Astrocyte (in vitro differentiated cells and primary cell): ENCODE data around the gene IBA57. TPM values are rescaled to one million over a fixed set of nuclear protein-coding genes. Genes with fewer than 3 reads are reported as not detected.
"Not testable (repeated sequence)": the region's sequence is repeated elsewhere in the genome, so short reads cannot be mapped to it uniquely, and the experiment has no call there.

Experiments used
- DNase-seq: peaks from one replicate; pipeline ENCODE4 v3.0.0-alpha.2; 2010; ENCODE audit warnings: low read depth
- FAIRE-seq: peaks from 2 replicates; lab custom pipeline; 2011; peaks lifted over from hg19 to GRCh38; lab: Jason Lieb, UNC
- H2AFZ ChIP-seq: 2 replicates; pipeline ENCODE4 v1.6.0; 2012; ENCODE audit warnings: low read depth, low read length, inconsistent platforms
- H3K27ac ChIP-seq: 2 replicates; pipeline ENCODE4 v1.5.1; 2011; ENCODE audit warnings: low read depth, low read length, inconsistent platforms
- H3K27me3 ChIP-seq: 2 replicates; pipeline ENCODE4 v1.6.0; 2011; ENCODE audit warnings: low read length, inconsistent platforms; ENCODE audit not compliant: insufficient read depth
- H3K36me3 ChIP-seq: 2 replicates; pipeline ENCODE4 v1.5.1; 2011; ENCODE audit warnings: low read length, inconsistent platforms; ENCODE audit not compliant: insufficient read depth
- H3K4me1 ChIP-seq: 2 replicates; pipeline ENCODE4 v1.5.1; 2011; ENCODE audit warnings: low read length, inconsistent platforms; ENCODE audit not compliant: insufficient read depth
- H3K4me2 ChIP-seq: 2 replicates; pipeline ENCODE4 v1.6.0; 2012; ENCODE audit warnings: low read length, inconsistent platforms
- H3K4me3 ChIP-seq: 2 replicates; pipeline ENCODE4 v1.5.1; 2011; ENCODE audit warnings: low read depth, mild to moderate bottlenecking, low read length, inconsistent platforms; ENCODE audit not compliant: insufficient read depth
- H3K79me2 ChIP-seq: 2 replicates; pipeline ENCODE4 v1.6.0; 2012; ENCODE audit warnings: mild to moderate bottlenecking, low read length, inconsistent platforms; ENCODE audit not compliant: insufficient read depth
- H3K9ac ChIP-seq: 2 replicates; pipeline ENCODE4 v1.6.0; 2012; ENCODE audit warnings: mild to moderate bottlenecking, low read length, inconsistent platforms
- H3K9me3 ChIP-seq: 2 replicates; pipeline ENCODE4 v1.5.1; 2012; ENCODE audit warnings: low read depth, mild to moderate bottlenecking, low read length, inconsistent platforms; ENCODE audit not compliant: insufficient read depth
- H4K20me1 ChIP-seq: 2 replicates; pipeline ENCODE4 v1.6.0; 2012; ENCODE audit warnings: low read length, inconsistent platforms; ENCODE audit not compliant: insufficient read depth
- H3K27ac Mint-ChIP-seq: one replicate; pipeline ENCODE4 v1.8.0; 2021; ENCODE audit warnings: mild to moderate bottlenecking, mixed read lengths; ENCODE audit not compliant: unreplicated experiment
- H3K27me3 Mint-ChIP-seq: one replicate; pipeline ENCODE4 v1.8.0; 2021; ENCODE audit warnings: low read depth, mixed read lengths; ENCODE audit not compliant: unreplicated experiment
- H3K36me3 Mint-ChIP-seq: one replicate; pipeline ENCODE4 v1.8.0; 2021; ENCODE audit warnings: low read depth, mixed read lengths; ENCODE audit not compliant: unreplicated experiment
- H3K4me1 Mint-ChIP-seq: one replicate; pipeline ENCODE4 v1.8.0; 2021; ENCODE audit warnings: low read depth, mixed read lengths; ENCODE audit not compliant: unreplicated experiment
- H3K4me3 Mint-ChIP-seq: one replicate; pipeline ENCODE4 v1.8.0; 2021; ENCODE audit warnings: mild to moderate bottlenecking, moderate library complexity, mixed read lengths; ENCODE audit not compliant: unreplicated experiment
- H3K9me3 Mint-ChIP-seq: one replicate; pipeline ENCODE4 v1.8.0; 2021; ENCODE audit warnings: mild to moderate bottlenecking, mixed read lengths; ENCODE audit not compliant: unreplicated experiment
- CTCF ChIP-seq: IDR thresholded peaks from 2 replicates; pipeline ENCODE4 v1.5.1; 2011; ENCODE audit warnings: low read depth, mild to moderate bottlenecking, inconsistent platforms, low read length, moderate library complexity; ENCODE audit not compliant: insufficient read depth
- EZH2 ChIP-seq: IDR thresholded peaks from 2 replicates; pipeline ENCODE4 v1.6.1; 2012; ENCODE audit warnings: mild to moderate bottlenecking, low read length, inconsistent platforms; ENCODE audit not compliant: insufficient read depth
- total RNA-seq: library from RNA; stranded (reverse); gene quantifications from 2 replicates; pipeline ENCODE4 v1.2.1, GENCODE V29; 2021

Gene IBA57
- total RNA-seq, 1 donor from 2014 or later: 4.9 TPM

GRCh38 chr1:228172591-228173527, 7.3 kb downstream of the IBA57 start:
- no peak overlapping the region for H2AFZ ChIP-seq
- H3K9ac ChIP-seq: no peak overlapping the region
- peaks cover 25% of the 10 kb centered on the region for H4K20me1 ChIP-seq
- FAIRE-seq (no peak), DNase-seq (no peak)
- H3K27me3 ChIP-seq: no peaks in the 10 kb centered on the region
- H3K4me2 ChIP-seq: no peak overlapping the region
- no peaks in the 10 kb centered on the region for H3K9me3 ChIP-seq
- H3K4me1 ChIP-seq: no peaks in the 10 kb centered on the region
- no peak overlapping the region for H3K4me3 Mint-ChIP-seq
- H3K4me3 ChIP-seq: no peak overlapping the region
- peaks cover 8% of the 10 kb centered on the region for H3K36me3 Mint-ChIP-seq
- TF ChIP-seq CTCF (no peak), EZH2 (no peak)
- H3K9me3 Mint-ChIP-seq: no peaks in the 10 kb centered on the region
- no peaks in the 10 kb centered on the region for H3K27me3 Mint-ChIP-seq
- H3K27ac ChIP-seq: no peak overlapping the region
- H3K36me3 ChIP-seq: no peaks in the 10 kb centered on the region
- peaks cover 4% of the 10 kb centered on the region for H3K4me1 Mint-ChIP-seq
- peaks cover 49% of the 10 kb centered on the region for H3K79me2 ChIP-seq
- no peak overlapping the region for H3K27ac Mint-ChIP-seq

GRCh38 chr1:228173528-228174481, 8.2 kb downstream of the IBA57 start:
- H3K9me3 ChIP-seq, H3K27ac ChIP-seq, H3K4me3 Mint-ChIP-seq, H3K4me1 Mint-ChIP-seq, H2AFZ ChIP-seq, H3K4me3 ChIP-seq, H3K9ac ChIP-seq, H3K36me3 ChIP-seq, DNase-seq, H3K27me3 Mint-ChIP-seq, H3K36me3 Mint-ChIP-seq, H3K27me3 ChIP-seq, H3K4me2 ChIP-seq, H3K27ac Mint-ChIP-seq, H3K9me3 Mint-ChIP-seq, FAIRE-seq, H3K4me1 ChIP-seq: not testable (repeated sequence)
- peaks cover 25% of the 10 kb centered on the region for H4K20me1 ChIP-seq
- peaks cover 40% of the 10 kb centered on the region for H3K79me2 ChIP-seq
